PC-3 (cell line): ENCODE results near the gene SPARC. TPM values are rescaled to one million over a fixed set of nuclear protein-coding genes. Genes with fewer than 3 reads are reported as not detected.
"Not testable (repeated sequence)": the region's sequence is repeated elsewhere in the genome, so short reads cannot be mapped to it uniquely, and the experiment has no call there.

Source experiments
- ATAC-seq: fragments of 200-7000 bp; cut with Tn5 transposase; 2 replicates; pipeline ENCODE4 v1.9.1; 2020; ENCODE audit warnings: mild to moderate bottlenecking, moderate library complexity
- BruUV-seq: library from RNA; stranded (reverse); fragments of 400-500 nt; replicated peaks from 2 replicates; lab custom pipeline; 2021; lab: Mats Ljungman, UMichigan
- CTCF ChIA-PET: fragments of 300-600 bp; sonication (Branson Sonifier 250); formaldehyde crosslinking; loops from one replicate; lab custom pipeline; 2022; ENCODE audit warnings: antibody characterized with exemption; lab: Charles Lee
- POLR2A ChIA-PET: fragments of 300-600 bp; sonication (Branson Sonifier 250); formaldehyde crosslinking; loops from one replicate; lab custom pipeline; 2022; ENCODE audit warnings: antibody characterized with exemption; ENCODE audit not compliant: unreplicated experiment; lab: Charles Lee
- DNase-seq: peaks from one replicate; pipeline ENCODE4 v3.0.0-alpha.2; 2015
- H2AFZ ChIP-seq: fragments of 300-600 bp; sonication (generic); 2 replicates; pipeline ENCODE4 v1.6.0; 2016; ENCODE audit warnings: antibody characterized with exemption, low read length
- H3F3A ChIP-seq: fragments of 300-600 bp; sonication (generic); one replicate; pipeline ENCODE4 v1.6.0; 2017; ENCODE audit warnings: antibody characterized with exemption, low read length, control low read depth, mild to moderate bottlenecking; ENCODE audit not compliant: unreplicated experiment
- H3K27ac ChIP-seq: fragments of 300-600 bp; sonication (generic); 2 replicates; pipeline ENCODE4 v1.5.1; 2016; ENCODE audit warnings: mild to moderate bottlenecking, low read length
- H3K27me3 ChIP-seq: fragments of 300-600 bp; sonication (generic); 2 replicates; pipeline ENCODE4 v1.6.1; 2016; ENCODE audit warnings: low read length, mixed read lengths
- H3K36me3 ChIP-seq: fragments of 300-600 bp; sonication (generic); 2 replicates; pipeline ENCODE4 v1.6.1; 2016; ENCODE audit warnings: low read depth, mixed run types, low read length, mixed read lengths
- H3K4me1 ChIP-seq: fragments of 300-600 bp; sonication (generic); 2 replicates; pipeline ENCODE4 v1.5.1; 2016; ENCODE audit warnings: low read length; ENCODE audit not compliant: insufficient read depth
- H3K4me2 ChIP-seq: fragments of 300-600 bp; sonication (generic); 2 replicates; pipeline ENCODE4 v1.6.0; 2016; ENCODE audit warnings: low read length
- H3K4me3 ChIP-seq: fragments of 300-600 bp; sonication (generic); 2 replicates; pipeline ENCODE4 v1.5.1; 2016; ENCODE audit warnings: mild to moderate bottlenecking, low read length, mixed read lengths
- H3K79me2 ChIP-seq: fragments of 300-600 bp; sonication (generic); 2 replicates; pipeline ENCODE4 v1.6.1; 2017; ENCODE audit warnings: low read length, mixed read lengths
- H3K9ac ChIP-seq: fragments of 300-600 bp; sonication (generic); 2 replicates; pipeline ENCODE4 v1.6.0; 2016; ENCODE audit warnings: mild to moderate bottlenecking, low read length
- H3K9me2 ChIP-seq: fragments of 300-600 bp; sonication (generic); replicated peaks from 2 replicates; pipeline ENCODE4 v1.6.1; 2016; ENCODE audit warnings: mixed run types, low read length, mixed read lengths
- H3K9me3 ChIP-seq: fragments of 300-600 bp; sonication (generic); 2 replicates; pipeline ENCODE4 v1.6.1; 2016; ENCODE audit warnings: low read length, mixed read lengths
- H4K20me1 ChIP-seq: fragments of 300-600 bp; sonication (generic); 2 replicates; pipeline ENCODE4 v1.6.1; 2016; ENCODE audit warnings: low read length, mixed read lengths
- CTCF ChIP-seq: fragments of 300-600 bp; sonication (generic); conservative IDR thresholded peaks from 2 replicates; pipeline ENCODE4 v1.5.1; 2017; ENCODE audit warnings: antibody characterized with exemption, low read depth, mild to moderate bottlenecking, low read length
- EZH2 ChIP-seq: fragments of 300-600 bp; sonication (generic); IDR thresholded peaks from one replicate; pipeline ENCODE4 v1.6.1; 2017; ENCODE audit warnings: antibody characterized with exemption, mild to moderate bottlenecking, low read length; ENCODE audit not compliant: unreplicated experiment
- EZH2phosphoT487 ChIP-seq: fragments of 300-600 bp; sonication (generic); IDR thresholded peaks from 2 replicates; pipeline ENCODE4 v1.6.1; 2018; ENCODE audit warnings: mild to moderate bottlenecking, antibody characterized with exemption, low read length, borderline replicate concordance
- intact Hi-C: fragments of 100-400 bp; cut with micrococcal nuclease; formaldehyde crosslinking; loops from 2 replicates; pipeline ENCODE4 v1.9.0; 2023
- total RNA-seq: library from RNA; depleted of rRNA; stranded (reverse); fragments of >200 nt; gene quantifications from 2 replicates; pipeline ENCODE4 v1.2.3, GENCODE V29; 2014

SPARC gene
- total RNA-seq, 1 experiment from 2014 or later, result 2.7 TPM

- Histone ChIP-seq H3K9me2 (no peaks in the 10 kb centered on the region), H2AFZ (no peak overlapping the region), H3K36me3 (no peaks in the 10 kb centered on the region), H3K9me3 (no peaks in the 10 kb centered on the region), H3K27me3 (no peaks in the 10 kb centered on the region), H3K4me2 (no peak overlapping the region), H3F3A (no peaks in the 10 kb centered on the region), H4K20me1 (no peaks in the 10 kb centered on the region), H3K4me1 (peaks cover 12% of the 10 kb centered on the region), H3K27ac (no peak overlapping the region), H3K79me2 (no peaks in the 10 kb centered on the region), H3K4me3 (no peak overlapping the region), H3K9ac (no peak overlapping the region)
- intact Hi-C loops, result no loop called here
- DNase-seq (no peak), ATAC-seq (no peak)
- POLR2A ChIA-PET, result no interaction called here
- TF ChIP-seq EZH2phosphoT487 (no peak), EZH2 (no peak), CTCF (no peak)
- CTCF ChIA-PET, result no interaction called here
- no TSS peak for BruUV-seq
These were observed 13.6 kb upstream of the SPARC start for GRCh38 chr5:151700296-151700695.

- Histone ChIP-seq H3K4me1 (peaks cover 12% of the 10 kb centered on the region), H3K9me2 (no peaks in the 10 kb centered on the region), H3K9ac (peak overlapping the region; percentile 42), H3F3A (no peaks in the 10 kb centered on the region), H3K27ac (peak overlapping the region; percentile 72), H3K27me3 (no peaks in the 10 kb centered on the region), H3K4me3 (0 out of 2 replicates have a peak overlapping the region, but pooled peaks have one; percentile 29), H3K79me2 (no peaks in the 10 kb centered on the region), H3K4me2 (peak overlapping the region; percentile 72), H4K20me1 (no peaks in the 10 kb centered on the region), H3K36me3 (no peaks in the 10 kb centered on the region), H3K9me3 (no peaks in the 10 kb centered on the region), H2AFZ (peak overlapping the region; percentile 82)
- intact Hi-C loops, result loop anchor here (2.0 kb wide), 2 partner anchors 36 to 42 kb away; no protein-coding TSS in a partner anchor
- ATAC-seq, result peak; percentile 98
- CTCF ChIA-PET, result interaction anchor here (0.6 to 0.9 kb wide), 2 partner anchors 21 to 40 kb away, joined by 3 read pairs; no protein-coding TSS in a partner anchor
- TF ChIP-seq EZH2, result no peak
- TF ChIP-seq EZH2phosphoT487, result no peak
- TF ChIP-seq CTCF, result no peak
- POLR2A ChIA-PET, result interaction anchor here (0.5 to 0.7 kb wide), 7 partner anchors 23 to 1597 kb away, joined by 3 to 5 read pairs (median 4); partner anchors contain the start of gene G3BP1
- DNase-seq, result peak; percentile 85
- BruUV-seq, result TSS peak; percentile 79
These were observed 12.6 kb upstream of the SPARC start for GRCh38 chr5:151699071-151699901.

GRCh38 chr5:151698081-151698480 lies 11.4 kb upstream of the SPARC start:
- H3K79me2 ChIP-seq, H3F3A ChIP-seq, H3K4me2 ChIP-seq, BruUV-seq, H3K9me3 ChIP-seq, H4K20me1 ChIP-seq, H3K36me3 ChIP-seq, DNase-seq, H3K4me3 ChIP-seq, H2AFZ ChIP-seq, H3K9ac ChIP-seq, CTCF ChIA-PET, POLR2A ChIA-PET, ATAC-seq, H3K9me2 ChIP-seq, H3K27ac ChIP-seq, H3K27me3 ChIP-seq: not testable (repeated sequence)
- intact Hi-C loops, result loop anchor here (2.0 kb wide), 2 partner anchors 35 to 43 kb away; no protein-coding TSS in a partner anchor
- H3K4me1 ChIP-seq, result peaks cover 12% of the 10 kb centered on the region
